Measurements from ENCODE around the gene ZPBP2.

The ZPBP2 gene

GRCh38 chr17:39867880-39868553 lies at the start of gene ZPBP2:
TSS of gene ZPBP2 (plus strand) at chr17:39868202. CDS start at chr17:39868355, 153 bp downstream.
- Mint-ChIP-seq H3K27ac (no peak within 1 kb of the TSS), H3K36me3 (ENCODE audit: low read depth) (no peaks in the 10 kb centered on the region), H3K4me1 (ENCODE audit: low read depth) (peaks cover 29% of the 10 kb centered on the region), H3K4me3 (no peak within 1 kb of the TSS), H3K9me3 (peaks cover 7% of the 10 kb centered on the region), H3K27me3 (peaks cover 59% of the 10 kb centered on the region)
- intact Hi-C loops (cut with micrococcal nuclease), result no loop called here

DNA sequence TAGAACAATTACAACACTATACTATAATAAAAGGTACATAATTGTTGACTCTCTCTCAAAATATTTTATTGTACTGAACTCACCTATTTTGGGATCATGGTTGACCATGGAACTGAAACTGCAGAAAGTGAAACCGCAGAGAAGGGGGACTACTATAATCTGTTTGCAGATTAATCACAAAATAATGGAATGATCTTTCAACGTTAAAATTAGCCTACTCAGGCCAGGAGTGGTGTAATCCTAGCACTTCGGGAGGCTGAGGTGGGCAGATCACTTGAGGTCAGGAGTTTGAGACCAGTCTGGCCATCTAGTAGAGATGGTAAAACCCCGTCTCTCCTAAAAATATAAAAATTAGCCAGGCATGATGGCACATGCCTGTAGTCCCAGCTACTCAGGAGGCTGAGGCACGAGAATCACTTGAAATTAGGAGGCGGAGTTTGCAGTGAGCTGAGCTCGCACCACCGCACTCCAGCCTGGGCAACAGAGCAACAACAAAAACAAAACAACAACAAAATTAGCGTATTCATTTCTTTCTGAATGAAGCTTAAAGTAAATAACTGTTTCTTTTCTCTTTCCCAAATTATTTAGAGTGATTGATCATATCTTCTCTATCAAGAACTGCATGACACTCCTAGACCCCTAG lies 49.5 kb upstream of the ZPBP2 start:
- no peak overlapping the region for H3K4me3 Mint-ChIP-seq

GRCh38 chr17:39820541-39820940 lies 47.5 kb upstream of the ZPBP2 start:
- Mint-ChIP-seq H3K4me1 (ENCODE audit: low read depth) (peaks cover 9% of the 10 kb centered on the region), H3K4me3 (no peak overlapping the region), H3K36me3 (ENCODE audit: low read depth) (no peaks in the 10 kb centered on the region), H3K27ac (no peak overlapping the region), H3K9me3 (peaks cover 28% of the 10 kb centered on the region), H3K27me3 (peaks cover 14% of the 10 kb centered on the region)
- intact Hi-C loops (cut with micrococcal nuclease), result no loop called here

More for the DNA sequence above, 49.5 kb upstream of the ZPBP2 start:
- peaks cover 12% of the 10 kb centered on the region for H3K27me3 Mint-ChIP-seq
- intact Hi-C loops (cut with micrococcal nuclease), result no loop called here
- H3K9me3 Mint-ChIP-seq, result peaks cover 11% of the 10 kb centered on the region
- peaks cover 9% of the 10 kb centered on the region for H3K4me1 Mint-ChIP-seq (ENCODE audit: low read depth)
- no peak overlapping the region for H3K27ac Mint-ChIP-seq
- no peaks in the 10 kb centered on the region for H3K36me3 Mint-ChIP-seq (ENCODE audit: low read depth)

DNA sequence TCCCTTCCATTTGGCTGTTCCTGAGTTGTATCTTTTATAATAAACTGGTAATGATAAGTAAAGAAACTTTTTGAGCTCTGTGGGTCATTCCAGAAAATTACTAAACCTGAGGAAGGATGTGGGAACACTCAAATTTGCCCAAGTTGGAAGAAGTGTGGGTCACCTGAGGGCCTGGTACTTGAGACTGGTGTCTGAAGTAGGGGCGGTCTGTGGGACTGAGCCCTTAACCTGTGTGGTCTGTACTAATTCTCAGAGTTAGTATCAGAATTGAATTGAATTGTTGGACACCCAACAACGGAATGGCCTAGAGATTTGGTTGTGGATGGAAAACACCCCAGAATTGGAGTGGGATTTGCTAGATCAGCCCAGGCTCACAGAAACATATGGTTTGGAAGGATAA lies 47.0 kb upstream of the ZPBP2 start:
- Mint-ChIP-seq H3K27ac (no peak overlapping the region), H3K9me3 (peaks cover 28% of the 10 kb centered on the region), H3K4me1 (ENCODE audit: low read depth) (peaks cover 9% of the 10 kb centered on the region), H3K27me3 (peaks cover 16% of the 10 kb centered on the region), H3K4me3 (no peak overlapping the region), H3K36me3 (ENCODE audit: low read depth) (no peaks in the 10 kb centered on the region)
- intact Hi-C loops (cut with micrococcal nuclease), result no loop called here

- Mint-ChIP-seq H3K4me3 (no peak overlapping the region), H3K36me3 (ENCODE audit: low read depth) (no peaks in the 10 kb centered on the region)
- intact Hi-C loops (cut with micrococcal nuclease), result no loop called here
Observed at GRCh38 chr17:39822051-39822451, 46.0 kb upstream of the ZPBP2 start.

GRCh38 chr17:39823407-39824054 lies 44.5 kb upstream of the ZPBP2 start:
- H3K9me3 Mint-ChIP-seq, result peaks cover 28% of the 10 kb centered on the region
- peaks cover 31% of the 10 kb centered on the region for H3K27me3 Mint-ChIP-seq
- H3K4me1 Mint-ChIP-seq (ENCODE audit: low read depth), result peaks cover 17% of the 10 kb centered on the region
- H3K4me3 Mint-ChIP-seq, result no peak overlapping the region
- intact Hi-C loops (cut with micrococcal nuclease), result no loop called here
- no peaks in the 10 kb centered on the region for H3K36me3 Mint-ChIP-seq (ENCODE audit: low read depth)
- no peak overlapping the region for H3K27ac Mint-ChIP-seq

More at GRCh38 chr17:39822051-39822451, 46.0 kb upstream of the ZPBP2 start:
- H3K27me3 Mint-ChIP-seq, result peaks cover 24% of the 10 kb centered on the region
- peaks cover 9% of the 10 kb centered on the region for H3K4me1 Mint-ChIP-seq (ENCODE audit: low read depth)
- peaks cover 28% of the 10 kb centered on the region for H3K9me3 Mint-ChIP-seq
- H3K27ac Mint-ChIP-seq, result no peak overlapping the region

GRCh38 chr17:39826334-39826733 lies 41.7 kb upstream of the ZPBP2 start:
- peaks cover 17% of the 10 kb centered on the region for H3K4me1 Mint-ChIP-seq (ENCODE audit: low read depth)
- peaks cover 28% of the 10 kb centered on the region for H3K9me3 Mint-ChIP-seq
- H3K36me3 Mint-ChIP-seq (ENCODE audit: low read depth), result no peaks in the 10 kb centered on the region
- H3K27ac Mint-ChIP-seq, result no peak overlapping the region
- intact Hi-C loops (cut with micrococcal nuclease), result no loop called here
- peaks cover 34% of the 10 kb centered on the region for H3K27me3 Mint-ChIP-seq
- no peak overlapping the region for H3K4me3 Mint-ChIP-seq

DNA sequence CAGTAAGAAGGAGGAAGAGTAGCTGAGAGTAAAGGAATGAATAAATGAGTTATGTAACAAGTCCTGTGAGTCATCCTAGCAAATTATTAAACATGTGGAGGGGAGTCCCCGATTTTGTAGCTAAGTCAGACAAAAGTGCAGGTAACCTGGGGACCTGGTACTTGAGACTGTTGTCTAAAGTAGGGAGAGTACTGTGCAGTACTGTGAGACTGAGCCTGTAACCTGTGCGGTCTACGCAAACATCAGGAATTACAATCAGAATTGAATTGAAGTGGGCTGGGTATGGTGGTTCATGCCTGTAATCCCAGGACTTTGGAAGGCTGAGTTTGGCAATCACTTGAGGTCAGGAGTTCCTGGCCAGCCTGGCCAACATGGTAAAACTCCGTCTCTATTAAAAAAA lies 39.6 kb upstream of the ZPBP2 start:
- peaks cover 18% of the 10 kb centered on the region for H3K9me3 Mint-ChIP-seq
- H3K4me1 Mint-ChIP-seq (ENCODE audit: low read depth), result peaks cover 8% of the 10 kb centered on the region
- intact Hi-C loops (cut with micrococcal nuclease), result no loop called here
- peaks cover 42% of the 10 kb centered on the region for H3K27me3 Mint-ChIP-seq
- no peak overlapping the region for H3K27ac Mint-ChIP-seq
- no peak overlapping the region for H3K4me3 Mint-ChIP-seq
- no peaks in the 10 kb centered on the region for H3K36me3 Mint-ChIP-seq (ENCODE audit: low read depth)

DNA sequence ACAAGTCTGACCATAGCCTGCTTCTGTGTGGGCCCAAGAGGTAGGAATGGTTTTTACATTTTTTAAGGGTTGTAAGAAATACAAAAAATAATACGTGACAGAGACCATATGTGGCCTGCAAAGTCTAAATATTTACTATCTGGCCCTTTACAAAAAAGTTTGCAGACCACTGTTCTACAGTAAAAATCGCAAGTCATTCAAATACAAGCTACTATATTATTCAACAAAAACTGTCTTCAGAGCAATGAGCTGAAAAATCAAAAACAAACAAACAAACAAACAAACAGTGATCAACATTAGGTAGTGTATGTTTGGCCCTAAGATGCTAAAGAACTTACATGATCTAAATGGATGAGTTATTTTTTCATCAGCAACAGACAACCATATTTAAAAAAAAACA lies 36.4 kb upstream of the ZPBP2 start:
- peaks cover 43% of the 10 kb centered on the region for H3K27me3 Mint-ChIP-seq
- no peak overlapping the region for H3K27ac Mint-ChIP-seq
- H3K4me3 Mint-ChIP-seq, result no peak overlapping the region
- H3K36me3 Mint-ChIP-seq (ENCODE audit: low read depth), result no peaks in the 10 kb centered on the region
- H3K4me1 Mint-ChIP-seq (ENCODE audit: low read depth), result peaks cover 8% of the 10 kb centered on the region
- H3K9me3 Mint-ChIP-seq, result no peaks in the 10 kb centered on the region
- intact Hi-C loops (cut with micrococcal nuclease), result no loop called here

DNA sequence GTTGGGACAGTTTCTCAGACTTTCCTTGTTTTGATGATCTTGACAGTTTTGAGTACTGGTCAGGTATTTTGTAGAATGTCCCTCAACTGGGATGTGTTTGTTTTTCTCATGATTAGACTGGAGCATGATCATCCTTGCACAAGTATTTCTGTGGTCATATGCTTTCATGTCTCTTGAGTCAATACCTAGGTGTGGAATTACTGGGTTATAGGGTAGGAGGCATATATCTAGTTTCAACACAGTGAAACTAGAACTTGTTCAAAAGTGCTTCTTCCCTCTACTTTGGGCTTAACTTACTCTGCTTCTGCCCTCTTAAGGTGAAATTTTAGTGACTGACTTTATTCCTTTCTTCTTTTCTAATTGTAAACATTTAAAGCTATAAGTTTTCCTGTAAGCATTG lies 34.0 kb upstream of the ZPBP2 start:
- Mint-ChIP-seq H3K36me3 (ENCODE audit: low read depth) (no peaks in the 10 kb centered on the region), H3K4me1 (ENCODE audit: low read depth) (no peaks in the 10 kb centered on the region), H3K27ac (no peak overlapping the region), H3K27me3 (peaks cover 39% of the 10 kb centered on the region), H3K9me3 (peaks cover 18% of the 10 kb centered on the region), H3K4me3 (no peak overlapping the region)
- intact Hi-C loops (cut with micrococcal nuclease), result no loop called here

- intact Hi-C loops (cut with micrococcal nuclease), result no loop called here
- H3K36me3 Mint-ChIP-seq (ENCODE audit: low read depth), result no peaks in the 10 kb centered on the region
- H3K9me3 Mint-ChIP-seq, result peaks cover 18% of the 10 kb centered on the region
- no peak overlapping the region for H3K27ac Mint-ChIP-seq
- H3K4me1 Mint-ChIP-seq (ENCODE audit: low read depth), result no peaks in the 10 kb centered on the region
- H3K4me3 Mint-ChIP-seq, result no peak overlapping the region
- H3K27me3 Mint-ChIP-seq, result peaks cover 42% of the 10 kb centered on the region
Observed at GRCh38 chr17:39835038-39835786, 32.8 kb upstream of the ZPBP2 start.

- no peaks in the 10 kb centered on the region for H3K4me1 Mint-ChIP-seq (ENCODE audit: low read depth)
- no peaks in the 10 kb centered on the region for H3K36me3 Mint-ChIP-seq (ENCODE audit: low read depth)
- H3K27ac Mint-ChIP-seq, result no peak overlapping the region
- H3K9me3 Mint-ChIP-seq, result peaks cover 18% of the 10 kb centered on the region
- intact Hi-C loops (cut with micrococcal nuclease), result no loop called here
- H3K4me3 Mint-ChIP-seq, result no peak overlapping the region
- peaks cover 42% of the 10 kb centered on the region for H3K27me3 Mint-ChIP-seq
Observed at GRCh38 chr17:39836117-39836516, 31.9 kb upstream of the ZPBP2 start.

DNA sequence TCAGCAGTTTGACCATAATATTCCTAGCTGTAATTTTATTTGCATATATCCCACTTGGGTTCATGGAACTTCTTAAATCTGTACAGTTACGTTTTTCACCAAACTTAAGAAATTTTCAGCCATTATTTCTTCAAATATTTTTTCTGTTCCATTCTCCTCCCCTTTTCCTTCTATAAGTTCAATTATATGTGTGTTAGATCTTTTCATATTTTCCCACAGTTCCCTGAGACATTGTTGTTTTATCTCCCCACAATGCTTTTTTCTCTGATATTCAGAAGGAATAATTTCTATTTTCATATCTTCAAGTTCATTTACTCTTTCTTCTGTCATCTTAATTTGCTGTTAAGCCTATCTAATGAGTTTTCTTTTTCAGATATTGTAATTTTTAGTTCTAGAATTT lies 29.9 kb upstream of the ZPBP2 start:
- Mint-ChIP-seq H3K27ac (no peak overlapping the region), H3K9me3 (peaks cover 18% of the 10 kb centered on the region), H3K4me3 (no peak overlapping the region), H3K4me1 (ENCODE audit: low read depth) (no peaks in the 10 kb centered on the region), H3K27me3 (peaks cover 46% of the 10 kb centered on the region), H3K36me3 (ENCODE audit: low read depth) (no peaks in the 10 kb centered on the region)
- intact Hi-C loops (cut with micrococcal nuclease), result no loop called here

- Mint-ChIP-seq H3K27ac (no peak overlapping the region), H3K36me3 (ENCODE audit: low read depth) (no peaks in the 10 kb centered on the region), H3K4me1 (ENCODE audit: low read depth) (no peaks in the 10 kb centered on the region), H3K4me3 (no peak overlapping the region), H3K9me3 (peaks cover 18% of the 10 kb centered on the region), H3K27me3 (peaks cover 50% of the 10 kb centered on the region)
- intact Hi-C loops (cut with micrococcal nuclease), result no loop called here
Observed at GRCh38 chr17:39838784-39839183, 29.2 kb upstream of the ZPBP2 start.
